DND-41 (cell line): ENCODE data around the gene TNNI3K.

Experiments
- ATAC-seq: fragments of 200-7000 bp; cut with Tn5 transposase; 3 replicates; pipeline ENCODE4 v1.9.1; 2021; ENCODE audit warnings: low read depth; ENCODE audit not compliant: insufficient read depth
- DNase-seq: peaks from one replicate; pipeline ENCODE4 v3.0.0-alpha.2; 2020
- H2AFZ ChIP-seq: 2 replicates; pipeline ENCODE4 v1.6.0; 2012; ENCODE audit warnings: low read depth, low read length
- H3K27ac ChIP-seq: 2 replicates; pipeline ENCODE4 v1.5.1; 2012; ENCODE audit warnings: low read length, inconsistent platforms
- H3K27me3 ChIP-seq: fragments of 200-600 bp; sonication (generic); 2 replicates; pipeline ENCODE4 v1.6.0; 2012; ENCODE audit warnings: low read length, mild to moderate bottlenecking, inconsistent platforms; ENCODE audit not compliant: insufficient read depth, poor library complexity
- H3K36me3 ChIP-seq: 2 replicates; pipeline ENCODE4 v1.5.1; 2012; ENCODE audit warnings: low read length, inconsistent platforms; ENCODE audit not compliant: insufficient read depth
- H3K4me1 ChIP-seq: 2 replicates; pipeline ENCODE4 v1.5.1; 2012; ENCODE audit warnings: mild to moderate bottlenecking, low read length; ENCODE audit not compliant: insufficient read depth
- H3K4me2 ChIP-seq: 2 replicates; pipeline ENCODE4 v1.6.0; 2012; ENCODE audit warnings: mild to moderate bottlenecking, moderate library complexity, low read length, inconsistent platforms; ENCODE audit not compliant: insufficient read depth
- H3K4me3 ChIP-seq, 2 experiments: fragments of 200-600 bp in 1 of 2; shearing (Covaris generic) in 1 of 2; 2 replicates each; pipeline ENCODE4 v1.5.1; 2012 to 2016; ENCODE audit warnings: inconsistent platforms in 2 of 2, low read length in 2 of 2, mild to moderate bottlenecking in 2 of 2, low read depth in 1 of 2, moderate library complexity in 1 of 2
- H3K79me2 ChIP-seq: 2 replicates; pipeline ENCODE4 v1.6.0; 2012; ENCODE audit warnings: low read length, inconsistent platforms; ENCODE audit not compliant: insufficient read depth
- H3K9ac ChIP-seq: 2 replicates; pipeline ENCODE4 v1.6.0; 2012; ENCODE audit warnings: low read depth, mild to moderate bottlenecking, inconsistent platforms, low read length, moderate library complexity
- H3K9me3 ChIP-seq: 2 replicates; pipeline ENCODE4 v1.5.1; 2012; ENCODE audit warnings: low read length, moderate library complexity, mild to moderate bottlenecking, inconsistent platforms; ENCODE audit not compliant: insufficient read depth, severe bottlenecking
- H4K20me1 ChIP-seq: 2 replicates; pipeline ENCODE4 v1.6.0; 2012; ENCODE audit warnings: low read length; ENCODE audit not compliant: insufficient read depth
- CTCF ChIP-seq: IDR thresholded peaks from 2 replicates; pipeline ENCODE4 v1.5.1; 2012; ENCODE audit warnings: borderline replicate concordance, low read length, moderate library complexity, mild to moderate bottlenecking; ENCODE audit not compliant: poor library complexity, severe bottlenecking; ENCODE audit errors: extremely low read depth
- EZH2 ChIP-seq: IDR thresholded peaks from 3 replicates; pipeline ENCODE4 v1.6.1; 2012; ENCODE audit warnings: borderline replicate concordance, low read depth, mild to moderate bottlenecking, moderate library complexity, low read length, inconsistent platforms; ENCODE audit not compliant: severe bottlenecking

Gene TNNI3K

GRCh38 chr1:74425676-74426075, 190.5 kb downstream of the TNNI3K start:
- Histone ChIP-seq H4K20me1 (no peaks in the 10 kb centered on the region), H3K27ac (no peak overlapping the region), H3K79me2 (no peaks in the 10 kb centered on the region), H3K9ac (no peak overlapping the region), H3K27me3 (no peaks in the 10 kb centered on the region), H2AFZ (no peak overlapping the region), H3K9me3 (no peaks in the 10 kb centered on the region), H3K4me2 (no peak overlapping the region), H3K36me3 (no peaks in the 10 kb centered on the region), H3K4me3 (no peak overlapping the region), H3K4me1 (no peaks in the 10 kb centered on the region)
- no peak for ATAC-seq
- DNase-seq, result no peak
- TF ChIP-seq EZH2 (no peak), CTCF (no peak)

GRCh38 chr1:74426208-74426937, 191.2 kb downstream of the TNNI3K start:
- Histone ChIP-seq H3K36me3 (no peaks in the 10 kb centered on the region), H3K79me2 (no peaks in the 10 kb centered on the region), H3K4me3 (no peak overlapping the region), H3K4me1 (no peaks in the 10 kb centered on the region), H3K9me3 (no peaks in the 10 kb centered on the region), H3K27ac (no peak overlapping the region), H3K9ac (no peak overlapping the region), H3K27me3 (no peaks in the 10 kb centered on the region), H2AFZ (no peak overlapping the region), H3K4me2 (no peak overlapping the region), H4K20me1 (no peaks in the 10 kb centered on the region)
- DNase-seq (no peak), ATAC-seq (no peak)
- TF ChIP-seq CTCF (no peak), EZH2 (no peak)

- DNase-seq (no peak), ATAC-seq (no peak)
- H3K9ac ChIP-seq, result no peak overlapping the region
- no peak overlapping the region for H2AFZ ChIP-seq
- no peaks in the 10 kb centered on the region for H3K27me3 ChIP-seq
- H3K9me3 ChIP-seq, result no peaks in the 10 kb centered on the region
- no peak overlapping the region for H3K27ac ChIP-seq
- no peaks in the 10 kb centered on the region for H4K20me1 ChIP-seq
- no peak overlapping the region for H3K4me3 ChIP-seq
- H3K79me2 ChIP-seq, result no peaks in the 10 kb centered on the region
- no peaks in the 10 kb centered on the region for H3K36me3 ChIP-seq
- H3K4me1 ChIP-seq, result no peaks in the 10 kb centered on the region
- TF ChIP-seq CTCF (no peak), EZH2 (no peak)
- H3K4me2 ChIP-seq, result no peak overlapping the region
These were observed 192.5 kb downstream of the TNNI3K start for GRCh38 chr1:74427681-74428080.

- TF ChIP-seq EZH2, result no peak
- no peak for TF ChIP-seq CTCF
- DNase-seq, result no peak
These were observed 194.4 kb downstream of the TNNI3K start for GRCh38 chr1:74429580-74429979.

More at GRCh38 chr1:74429580-74429979, 194.4 kb downstream of the TNNI3K start:
- no peaks in the 10 kb centered on the region for H3K27me3 ChIP-seq
- H3K9me3 ChIP-seq, result no peaks in the 10 kb centered on the region
- H3K36me3 ChIP-seq, result no peaks in the 10 kb centered on the region
- H3K9ac ChIP-seq, result no peak overlapping the region
- no peak for ATAC-seq
- no peak overlapping the region for H2AFZ ChIP-seq
- H3K79me2 ChIP-seq, result no peaks in the 10 kb centered on the region
- no peak overlapping the region for H3K4me3 ChIP-seq
- H3K27ac ChIP-seq, result no peak overlapping the region
- H4K20me1 ChIP-seq, result no peaks in the 10 kb centered on the region
- H3K4me2 ChIP-seq, result no peak overlapping the region
- no peaks in the 10 kb centered on the region for H3K4me1 ChIP-seq
